ENCODE results near the gene HNF1A.
"Not testable (repeated sequence)": the region's sequence is repeated elsewhere in the genome, so short reads cannot be mapped to it uniquely, and the experiment has no call there.

The HNF1A gene

GRCh38 chr12:120978296-120979219 lies at the start of gene HNF1A:
Gene HNF1A (plus strand): TSS chr12:120978543. CDS start chr12:120978769, 226 bp downstream.
- DNase-seq = no peak

- DNase-seq = peak; percentile 18
Measured at GRCh38 chr12:120928864-120929652, 49.3 kb upstream of the HNF1A start.

GRCh38 chr12:120930032-120930431 lies 48.3 kb upstream of the HNF1A start:
- DNase-seq = no peak

GRCh38 chr12:120932058-120932457 lies 46.3 kb upstream of the HNF1A start:
- no peak for DNase-seq

- no peak for DNase-seq
Measured at GRCh38 chr12:120932956-120933526, 45.3 kb upstream of the HNF1A start.

GRCh38 chr12:120933786-120934185 lies 44.6 kb upstream of the HNF1A start:
- DNase-seq = no peak

- no peak for DNase-seq
Measured at GRCh38 chr12:120936197-120936596, 42.1 kb upstream of the HNF1A start.

- DNase-seq = no peak
Measured at GRCh38 chr12:120938496-120938895, 39.8 kb upstream of the HNF1A start.

- no peak for DNase-seq
Measured at GRCh38 chr12:120939523-120939922, 38.8 kb upstream of the HNF1A start.

GRCh38 chr12:120940006-120940405 lies 38.3 kb upstream of the HNF1A start:
- no peak for DNase-seq

- DNase-seq = no peak
Measured at GRCh38 chr12:120940799-120941198, 37.5 kb upstream of the HNF1A start.

GRCh38 chr12:120941412-120941811 lies 36.9 kb upstream of the HNF1A start:
- no peak for DNase-seq

GRCh38 chr12:120941846-120942405 lies 36.4 kb upstream of the HNF1A start:
- DNase-seq = no peak

- DNase-seq = no peak
Measured at GRCh38 chr12:120943482-120943881, 34.9 kb upstream of the HNF1A start.

GRCh38 chr12:120944645-120945217 lies 33.6 kb upstream of the HNF1A start:
- DNase-seq = no peak

- not testable (repeated sequence) for DNase-seq
Measured at GRCh38 chr12:120945516-120945915, 32.8 kb upstream of the HNF1A start.

GRCh38 chr12:120950260-120950799 lies 28.0 kb upstream of the HNF1A start:
- not testable (repeated sequence) for DNase-seq

- DNase-seq = no peak
Measured at GRCh38 chr12:120950807-120951206, 27.5 kb upstream of the HNF1A start.

GRCh38 chr12:120955232-120955631 lies 23.1 kb upstream of the HNF1A start:
- DNase-seq = no peak

GRCh38 chr12:120956579-120957300 lies 21.6 kb upstream of the HNF1A start:
- no peak for DNase-seq

- no peak for DNase-seq
Measured at GRCh38 chr12:120959111-120959878, 19.0 kb upstream of the HNF1A start.

All from NCI-H774 (cell line).